ENCODE measurements around the gene NPHP1. TPM values are rescaled to one million over a fixed set of nuclear protein-coding genes. Genes with fewer than 3 reads are reported as not detected.

Gene NPHP1
- total RNA-seq, 2 donors from 2014 or later = 3.1 to 4.0 TPM

DNA sequence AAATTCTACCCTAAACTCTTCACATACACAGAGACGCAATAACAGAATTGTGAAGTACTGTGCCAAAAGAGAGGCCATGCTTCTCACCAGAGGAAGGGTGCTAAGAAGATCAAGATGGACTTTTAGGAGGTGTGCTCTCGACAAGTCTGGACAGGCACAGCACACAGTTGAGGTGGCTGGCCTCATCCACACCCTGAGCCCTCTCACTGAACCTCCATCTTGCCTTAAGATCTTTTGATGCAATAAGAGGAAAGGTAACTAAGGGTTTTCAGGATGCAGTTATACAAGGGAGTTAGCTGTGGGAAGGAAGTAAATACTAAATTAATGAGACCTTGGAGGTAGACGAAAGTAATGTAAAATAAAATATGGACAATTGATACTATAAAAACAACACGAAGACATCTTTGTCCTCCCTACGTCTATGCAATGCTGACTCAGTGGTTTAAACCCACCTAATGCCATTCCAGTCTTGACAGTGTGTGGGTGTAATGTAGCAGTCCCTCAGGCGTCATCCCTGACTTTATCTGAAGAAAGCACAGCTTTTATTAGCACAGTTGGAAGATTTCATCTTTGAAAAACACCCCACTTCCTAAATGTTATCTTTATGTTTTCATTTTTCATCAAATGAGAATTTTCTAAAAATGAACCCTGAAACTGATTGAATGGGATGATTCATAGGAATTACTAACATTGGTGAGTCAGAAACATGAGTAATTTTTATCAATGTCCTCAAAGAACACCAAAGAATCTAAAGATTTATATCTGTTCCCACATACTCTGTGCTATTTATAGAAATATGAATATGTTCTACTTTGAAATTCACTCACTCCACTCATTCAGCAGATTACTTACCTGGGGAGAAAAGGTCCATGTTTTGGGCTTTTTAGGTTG, 55.2 kb downstream of the NPHP1 start:
- Histone ChIP-seq H3K4me1 (no peaks in the 10 kb centered on the region), H3K9me3 (peaks cover 0 to 4% of the 10 kb centered on the region in 2 donors), H3K4me3 (no peak overlapping the region), H3K27me3 (no peaks in the 10 kb centered on the region), H3K36me3 (no peaks in the 10 kb centered on the region), H3K27ac (no peak overlapping the region)
- TF ChIP-seq, protein P1, sequence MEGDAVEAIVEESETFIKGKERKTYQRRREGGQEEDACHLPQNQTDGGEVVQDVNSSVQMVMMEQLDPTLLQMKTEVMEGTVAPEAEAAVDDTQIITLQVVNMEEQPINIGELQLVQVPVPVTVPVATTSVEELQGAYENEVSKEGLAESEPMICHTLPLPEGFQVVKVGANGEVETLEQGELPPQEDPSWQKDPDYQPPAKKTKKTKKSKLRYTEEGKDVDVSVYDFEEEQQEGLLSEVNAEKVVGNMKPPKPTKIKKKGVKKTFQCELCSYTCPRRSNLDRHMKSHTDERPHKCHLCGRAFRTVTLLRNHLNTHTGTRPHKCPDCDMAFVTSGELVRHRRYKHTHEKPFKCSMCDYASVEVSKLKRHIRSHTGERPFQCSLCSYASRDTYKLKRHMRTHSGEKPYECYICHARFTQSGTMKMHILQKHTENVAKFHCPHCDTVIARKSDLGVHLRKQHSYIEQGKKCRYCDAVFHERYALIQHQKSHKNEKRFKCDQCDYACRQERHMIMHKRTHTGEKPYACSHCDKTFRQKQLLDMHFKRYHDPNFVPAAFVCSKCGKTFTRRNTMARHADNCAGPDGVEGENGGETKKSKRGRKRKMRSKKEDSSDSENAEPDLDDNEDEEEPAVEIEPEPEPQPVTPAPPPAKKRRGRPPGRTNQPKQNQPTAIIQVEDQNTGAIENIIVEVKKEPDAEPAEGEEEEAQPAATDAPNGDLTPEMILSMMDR (IDR thresholded peaks at IDR 0.05) = no peak
- DNase-seq (ENCODE audit: low spot score) = no peak

DNA sequence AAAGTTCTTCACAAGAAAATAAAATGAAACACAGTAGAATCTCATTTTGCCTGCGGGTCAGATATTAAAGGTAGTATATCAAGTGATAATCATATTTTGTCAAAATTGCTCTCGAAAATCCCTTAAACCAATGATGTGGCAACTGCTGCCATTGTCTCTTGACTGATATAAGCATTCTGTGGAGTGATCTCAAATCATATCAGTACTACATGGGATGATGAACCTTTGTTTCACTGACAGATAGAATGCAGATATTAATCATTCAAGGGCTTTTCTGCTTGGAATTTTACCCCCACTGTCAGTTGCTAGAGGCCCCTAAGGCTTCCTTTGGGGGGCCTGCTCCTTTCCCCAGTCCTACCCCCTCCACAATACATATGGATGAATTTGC, 57.9 kb downstream of the NPHP1 start:
- Histone ChIP-seq H3K36me3 (no peaks in the 10 kb centered on the region), H3K9me3 (no peaks in the 10 kb centered on the region)

DNA sequence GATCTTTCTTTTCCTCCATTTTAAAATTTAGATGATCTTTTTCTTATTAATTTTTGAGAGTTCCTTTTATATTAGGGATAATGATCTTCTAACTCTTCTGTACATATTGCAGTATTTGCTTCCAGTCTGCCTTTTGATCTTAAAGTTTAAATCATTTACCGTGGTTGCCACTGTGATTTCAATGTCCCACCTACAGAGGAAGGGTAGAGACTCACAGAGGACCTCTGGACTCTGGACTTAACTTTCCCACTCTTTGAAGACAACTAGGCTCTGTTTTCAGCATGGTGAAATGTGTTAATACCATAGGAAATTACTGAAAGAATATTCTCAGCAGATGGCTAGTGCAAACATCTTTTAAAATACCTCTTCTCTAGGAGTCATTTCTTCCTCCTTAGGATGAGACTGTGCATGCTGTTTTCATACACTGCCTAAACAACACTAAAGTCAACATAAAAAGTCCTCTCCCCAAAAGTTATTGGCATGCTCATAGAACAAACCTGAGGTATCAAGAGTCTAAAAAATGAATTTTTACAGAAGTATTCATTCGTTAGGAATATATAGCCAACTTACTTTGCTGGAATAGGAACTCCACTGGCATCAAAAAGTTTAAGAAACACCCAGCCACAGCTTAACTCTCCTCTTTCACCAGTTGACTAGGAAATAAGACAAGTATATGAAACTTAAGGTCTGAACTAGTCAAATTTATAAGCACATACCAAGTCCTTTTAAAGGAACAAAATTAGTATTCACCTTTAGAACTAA, 58.4 kb downstream of the NPHP1 start:
- TF ChIP-seq, protein P1 (IDR thresholded peaks at IDR 0.05) = no peak
- no peaks in the 10 kb centered on the region for H3K4me1 ChIP-seq
- H3K9me3 ChIP-seq = no peaks in the 10 kb centered on the region
- no peak for DNase-seq (ENCODE audit: low spot score)
- H3K27me3 ChIP-seq = no peaks in the 10 kb centered on the region
- H3K4me3 ChIP-seq = no peak overlapping the region
- no peak overlapping the region for H3K27ac ChIP-seq
- H3K36me3 ChIP-seq = no peaks in the 10 kb centered on the region

More for the DNA sequence above, 57.9 kb downstream of the NPHP1 start:
- DNase-seq (ENCODE audit: low spot score) = no peak
- Histone ChIP-seq H3K27ac (no peak overlapping the region), H3K4me3 (no peak overlapping the region), H3K27me3 (no peaks in the 10 kb centered on the region), H3K4me1 (no peaks in the 10 kb centered on the region)
- TF ChIP-seq, protein P1 (IDR thresholded peaks at IDR 0.05) = no peak

DNA sequence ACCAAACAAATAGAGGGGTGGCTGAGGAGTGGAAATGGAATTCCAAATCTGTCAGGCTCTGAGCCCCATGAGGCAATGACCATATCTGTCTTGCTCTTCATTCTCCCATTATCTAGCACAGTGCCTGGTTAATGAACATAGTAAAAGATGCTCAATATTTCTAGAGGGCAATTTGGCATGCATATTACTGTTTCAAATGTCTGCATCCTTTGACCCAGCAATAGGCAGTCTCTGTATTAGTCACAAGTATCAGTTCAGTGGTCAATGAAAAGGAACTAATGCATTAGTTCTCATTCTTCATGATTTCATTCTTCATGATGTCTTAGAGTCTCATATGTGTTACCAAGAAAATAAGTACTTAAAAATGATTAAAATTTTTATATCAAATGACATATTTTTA, 60.8 kb downstream of the NPHP1 start:
- H3K4me1 ChIP-seq = no peaks in the 10 kb centered on the region
- H3K9me3 ChIP-seq = no peaks in the 10 kb centered on the region
- TF ChIP-seq, protein P1 (IDR thresholded peaks at IDR 0.05) = no peak
- H3K36me3 ChIP-seq = no peaks in the 10 kb centered on the region
- H3K27me3 ChIP-seq = no peaks in the 10 kb centered on the region
- no peak overlapping the region for H3K4me3 ChIP-seq
- no peak overlapping the region for H3K27ac ChIP-seq
- no peak for DNase-seq (ENCODE audit: low spot score)

DNA sequence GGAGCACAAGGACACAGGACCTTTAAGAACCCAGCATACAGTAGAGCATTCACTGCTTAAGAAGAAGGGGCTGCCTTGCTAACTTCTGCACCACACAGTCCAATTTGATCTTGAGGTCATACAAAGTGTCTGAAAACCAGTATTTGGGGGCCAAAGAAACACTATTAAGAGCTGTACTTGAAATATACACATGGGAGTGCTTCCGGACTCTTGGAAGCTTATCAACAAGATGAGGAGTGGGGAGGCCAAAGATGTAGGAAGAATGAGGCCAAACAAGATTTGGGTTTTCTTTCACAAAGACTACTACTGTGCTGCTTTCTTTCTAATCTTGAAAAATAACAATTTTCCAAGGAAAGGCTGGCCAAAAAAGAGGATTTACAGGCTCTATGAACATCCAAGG, 64.4 kb downstream of the NPHP1 start:
- TF ChIP-seq, protein P1 (IDR thresholded peaks at IDR 0.05) = no peak
- Histone ChIP-seq H3K4me3 (no peak overlapping the region), H3K27ac (no peak overlapping the region), H3K4me1 (no peaks in the 10 kb centered on the region), H3K27me3 (no peaks in the 10 kb centered on the region), H3K36me3 (no peaks in the 10 kb centered on the region), H3K9me3 (no peaks in the 10 kb centered on the region)
- no peak for DNase-seq (ENCODE audit: low spot score)

Data from right atrium auricular region (tissue), 2 donors.